HG02623 (cell line): ENCODE measurements around the gene TOMM40.
"Not testable (repeated sequence)": the region's sequence is repeated elsewhere in the genome, so short reads cannot be mapped to it uniquely, and the experiment has no call there.

Source experiments
- ATAC-seq: cut with Tn5 transposase; IDR thresholded peaks from one replicate; pipeline ENCODE4 v1.9.1; 2021; ENCODE audit warnings: moderate library complexity; ENCODE audit not compliant: unreplicated experiment

Gene TOMM40

DNA sequence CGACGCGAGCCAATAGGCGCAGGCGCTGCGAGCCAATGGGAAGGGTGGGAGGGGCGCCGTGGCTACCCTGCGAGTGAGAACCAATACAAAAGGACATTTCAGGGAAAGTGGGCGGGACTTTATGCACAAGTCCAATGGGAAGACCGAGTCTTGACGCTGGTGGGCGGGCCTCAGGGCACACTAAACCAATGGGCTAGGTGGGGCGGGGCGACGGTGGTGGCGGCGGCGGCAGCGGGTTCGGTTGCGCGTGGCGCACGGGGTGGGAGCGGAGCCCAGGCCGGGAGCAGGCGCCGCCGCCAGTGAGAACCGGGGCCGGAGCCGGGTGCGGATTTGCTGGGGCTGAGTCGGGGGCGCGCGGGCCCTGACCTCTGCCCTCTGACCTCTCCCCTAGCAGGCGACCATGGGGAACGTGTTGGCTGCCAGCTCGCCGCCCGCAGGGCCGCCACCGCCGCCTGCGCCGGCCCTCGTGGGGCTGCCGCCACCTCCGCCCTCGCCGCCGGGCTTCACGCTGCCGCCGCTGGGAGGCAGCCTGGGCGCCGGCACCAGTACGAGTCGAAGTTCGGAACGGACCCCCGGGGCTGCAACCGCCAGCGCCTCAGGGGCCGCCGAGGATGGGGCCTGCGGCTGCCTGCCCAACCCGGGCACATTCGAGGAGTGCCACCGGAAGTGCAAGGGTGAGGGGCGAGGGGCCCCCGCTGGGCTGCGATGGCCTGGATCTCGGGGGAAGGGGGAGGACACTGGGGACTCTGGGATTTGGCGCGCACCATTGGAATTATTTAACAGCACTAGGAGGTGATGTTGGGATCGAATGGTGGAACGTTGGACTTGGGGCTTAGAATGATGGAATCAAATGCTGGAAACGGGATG is at the start of gene TOMM40:
TOMM40 (plus strand) TSS at position 239 of the 867 bp plus-strand sequence; CDS start at position 401, 162 bp downstream.
- no peak for ATAC-seq

DNA sequence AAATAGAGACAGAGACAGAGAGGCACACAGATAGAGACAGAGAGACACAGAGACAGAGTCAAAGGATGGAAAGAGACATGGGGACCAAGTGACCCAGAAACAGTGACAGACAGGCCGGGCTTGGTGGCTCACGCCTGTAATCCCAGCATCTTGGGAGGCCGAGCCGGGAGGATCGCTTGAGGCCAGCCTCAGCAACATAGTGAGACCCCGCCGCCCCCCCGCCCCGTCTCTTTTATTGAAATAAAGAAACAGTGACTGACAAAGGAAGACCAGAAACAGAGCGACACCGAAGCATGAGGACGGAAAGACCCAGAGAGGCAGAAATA is 45.8 kb upstream of the TOMM40 start:
- no peak for ATAC-seq

DNA sequence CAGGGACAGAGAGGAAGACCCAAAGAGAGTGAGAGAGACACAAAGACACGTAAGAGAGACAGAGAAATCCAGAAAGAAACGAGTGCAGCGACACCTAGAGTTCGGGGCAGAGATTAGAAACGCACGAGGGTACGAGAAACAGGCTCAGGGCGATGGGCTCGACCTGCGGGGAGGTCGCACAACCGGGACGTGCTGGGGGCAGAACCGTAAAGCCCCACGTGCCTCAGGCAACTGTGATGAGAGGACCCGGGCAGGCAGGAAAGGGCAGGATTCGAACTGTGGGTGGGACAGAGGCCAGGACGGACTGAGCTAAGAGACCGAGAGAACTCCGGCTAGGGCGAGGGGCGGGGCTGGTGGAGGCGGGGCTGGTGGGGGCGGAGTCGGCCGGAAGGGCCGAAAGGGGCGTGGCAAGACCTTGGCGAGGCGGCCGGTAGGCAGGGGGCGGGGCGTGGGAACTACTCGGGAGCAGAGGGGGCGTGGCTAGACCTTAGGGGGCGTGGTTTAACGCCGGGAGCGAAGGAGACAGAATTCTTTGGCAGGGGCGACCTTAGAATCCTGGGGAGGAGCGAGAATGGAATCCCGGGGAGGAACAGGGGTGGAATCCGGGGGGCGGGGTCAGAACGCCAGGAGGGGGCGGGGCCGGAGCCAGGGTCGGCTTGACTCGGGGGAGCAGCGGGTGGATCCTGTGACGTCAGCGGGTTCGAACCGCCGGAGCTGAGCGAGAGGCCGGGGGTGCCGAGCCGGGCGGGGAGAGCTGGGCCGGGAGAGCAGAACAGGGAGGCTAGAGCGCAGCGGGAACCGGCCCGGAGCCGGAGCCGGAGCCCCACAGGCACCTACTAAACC is 45.2 kb upstream of the TOMM40 start, which contains the start of gene NECTIN2:
NECTIN2 (plus strand) TSS at position 686 of the 843 bp plus-strand sequence. CDS start 229 bp downstream, outside the sequence.
- ATAC-seq: no peak

DNA sequence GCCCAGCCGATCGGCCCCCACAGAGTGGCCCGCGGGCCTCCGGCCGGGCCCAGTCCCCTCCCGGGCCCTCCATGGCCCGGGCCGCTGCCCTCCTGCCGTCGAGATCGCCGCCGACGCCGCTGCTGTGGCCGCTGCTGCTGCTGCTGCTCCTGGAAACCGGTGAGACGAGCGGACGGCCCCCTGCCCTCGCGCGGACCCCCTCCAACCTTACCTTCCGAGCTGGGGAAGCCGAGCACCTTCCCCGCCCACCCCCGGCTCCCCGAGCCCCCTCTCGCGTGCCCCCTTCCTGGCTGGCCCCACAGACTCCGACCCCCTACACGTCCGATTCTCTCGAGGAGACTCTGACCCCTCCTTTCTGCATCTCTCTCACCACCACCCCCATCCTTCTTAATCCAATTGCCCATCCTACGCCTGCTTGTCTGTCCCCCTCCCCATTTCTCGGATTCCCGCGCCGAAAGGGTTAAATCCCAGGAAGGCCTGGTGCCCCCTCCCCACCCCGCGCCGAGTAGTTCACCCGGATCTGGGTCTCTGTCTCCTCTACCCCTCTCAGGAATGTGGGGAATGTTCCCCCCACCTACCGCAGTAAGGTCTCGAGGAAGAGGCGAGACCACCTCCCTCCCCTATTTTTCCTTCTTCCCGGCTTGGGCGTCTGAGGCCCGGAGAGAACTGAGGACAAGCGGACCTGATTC is 44.5 kb upstream of the TOMM40 start:
- no peak for ATAC-seq

DNA sequence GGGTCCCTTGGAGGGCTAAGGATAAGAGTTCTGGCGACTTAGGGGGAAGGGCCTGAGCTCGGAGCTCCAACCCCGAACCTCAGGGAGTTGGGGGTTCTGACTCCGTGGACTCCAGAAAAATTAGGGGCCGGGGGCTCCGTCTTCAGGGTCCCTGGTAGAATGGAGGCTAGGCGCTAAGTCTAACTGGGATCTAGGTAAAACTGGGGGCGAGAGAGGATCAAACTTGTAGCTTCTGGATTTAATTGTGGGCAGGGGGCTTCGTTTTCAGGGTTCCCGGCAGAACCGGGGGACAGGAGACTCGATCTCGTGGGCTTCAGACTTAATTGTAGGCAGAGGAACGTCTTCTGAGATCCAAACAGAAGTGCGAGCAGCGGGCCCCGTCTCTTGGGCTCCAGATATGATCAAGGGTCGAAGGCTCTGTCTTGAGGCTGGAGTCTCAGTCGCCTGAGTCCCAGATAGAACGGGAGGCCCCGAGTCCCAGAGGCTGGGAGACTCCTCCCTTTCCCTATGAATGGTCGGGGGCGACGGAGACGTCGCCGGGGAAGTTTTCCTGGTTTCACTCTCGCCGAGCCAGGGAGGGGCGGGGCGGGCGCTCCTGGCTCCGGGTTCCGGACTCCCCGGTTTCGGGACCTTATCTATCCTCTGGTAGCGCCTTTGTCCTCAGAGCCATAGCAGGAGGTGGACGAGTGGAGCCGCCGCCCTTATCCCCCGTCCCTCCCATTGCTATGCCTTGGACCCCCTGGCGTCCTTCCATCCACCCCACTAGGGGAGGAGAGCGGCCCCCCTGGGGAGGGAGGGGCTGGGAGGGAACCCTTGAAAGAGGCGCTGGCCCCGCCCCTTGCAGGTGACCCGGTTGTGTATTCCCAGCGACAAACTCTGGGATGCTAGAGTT is 43.7 kb upstream of the TOMM40 start:
- no peak for ATAC-seq

DNA sequence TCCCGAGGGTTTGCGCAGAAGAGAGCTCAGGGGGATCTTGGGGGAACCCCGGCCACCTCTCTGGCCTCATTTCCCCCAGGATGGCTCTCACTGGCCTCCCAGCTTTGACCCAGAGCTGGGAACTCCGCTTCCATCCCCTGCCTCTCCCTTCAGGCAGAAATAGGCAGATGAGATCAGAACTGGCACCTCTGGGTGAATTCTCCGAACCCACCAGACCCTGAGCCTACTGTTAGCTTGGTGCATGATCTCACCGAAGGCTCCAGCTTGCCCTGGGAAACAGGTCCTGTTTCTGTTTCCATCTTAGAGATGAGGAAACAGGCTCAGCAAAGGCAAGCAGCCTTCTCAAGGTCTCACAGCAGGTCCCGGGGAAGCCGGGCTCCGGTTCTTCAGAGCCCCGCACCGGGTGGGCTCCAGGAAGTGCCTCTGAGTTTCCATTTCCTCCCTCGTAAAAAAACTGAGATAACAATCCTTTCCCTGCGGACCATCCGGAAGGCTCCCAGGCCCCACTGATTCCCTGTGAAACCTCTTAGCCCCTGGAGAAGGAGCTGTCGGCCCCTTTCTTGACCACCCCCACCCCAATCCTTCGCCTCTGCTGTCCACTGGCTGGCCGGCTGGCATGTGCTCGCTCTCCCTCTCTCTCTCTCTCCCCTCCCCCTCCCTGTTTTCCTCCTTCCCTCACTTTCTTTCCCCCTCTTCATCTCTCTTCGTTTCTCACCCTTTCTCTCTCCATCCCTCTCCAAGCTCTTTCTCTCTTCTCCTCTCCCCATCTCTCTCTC is 42.8 kb upstream of the TOMM40 start:
- ATAC-seq: no peak

DNA sequence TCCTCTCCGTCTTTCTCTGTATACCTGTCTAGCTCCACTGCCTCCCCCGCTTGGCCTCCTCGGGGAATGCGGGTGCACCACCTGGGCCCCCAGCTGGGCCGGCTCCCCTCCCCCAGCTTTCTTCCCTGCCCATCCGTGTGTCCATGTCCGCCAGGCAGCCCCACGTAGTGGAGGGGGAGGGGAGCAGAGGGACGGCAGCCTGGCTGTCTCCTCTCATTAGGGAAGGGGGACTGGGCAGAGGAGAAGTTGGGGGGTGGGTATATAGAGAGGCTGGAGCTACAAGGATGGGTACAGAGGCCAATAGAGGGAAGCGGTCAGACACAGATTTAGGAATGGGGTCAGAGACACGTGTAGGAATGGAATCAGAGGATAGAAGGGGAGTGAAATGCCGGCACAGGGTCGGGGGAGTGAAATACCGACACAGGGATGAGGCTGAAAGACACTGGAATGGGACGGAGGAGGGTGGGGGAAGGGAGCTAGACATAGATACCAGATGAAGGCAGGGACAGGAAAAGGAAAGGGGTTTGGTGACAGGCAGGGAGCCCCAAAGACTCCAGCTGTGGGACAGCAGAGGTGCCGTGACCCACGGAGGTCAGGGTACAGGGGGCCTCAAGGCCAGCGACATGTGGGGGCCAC is 42.1 kb upstream of the TOMM40 start:
- no peak for ATAC-seq

DNA sequence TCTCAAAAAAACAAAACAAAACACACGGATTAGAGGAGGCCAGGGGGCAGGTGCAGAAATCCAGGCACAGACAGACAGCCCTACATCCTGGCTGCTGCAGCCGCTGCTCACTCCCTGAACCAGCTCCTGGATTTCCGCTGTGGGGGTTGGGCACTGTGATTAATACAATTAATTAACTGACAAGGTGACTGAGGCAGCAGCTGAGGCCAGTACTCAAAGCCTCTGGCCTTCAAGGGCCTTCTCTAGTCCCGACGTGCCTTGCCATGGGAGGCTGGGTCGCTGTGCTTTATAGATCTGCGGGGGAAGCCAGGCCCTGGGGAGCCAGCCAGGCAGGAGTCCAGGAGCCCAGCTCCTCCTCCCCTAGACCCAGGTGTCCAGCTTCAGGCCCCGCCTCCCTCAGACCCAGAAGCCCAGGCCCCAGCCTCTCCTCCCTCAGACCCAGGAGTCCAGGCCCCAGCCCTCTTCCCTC is 40.4 kb upstream of the TOMM40 start:
- ATAC-seq: no peak

DNA sequence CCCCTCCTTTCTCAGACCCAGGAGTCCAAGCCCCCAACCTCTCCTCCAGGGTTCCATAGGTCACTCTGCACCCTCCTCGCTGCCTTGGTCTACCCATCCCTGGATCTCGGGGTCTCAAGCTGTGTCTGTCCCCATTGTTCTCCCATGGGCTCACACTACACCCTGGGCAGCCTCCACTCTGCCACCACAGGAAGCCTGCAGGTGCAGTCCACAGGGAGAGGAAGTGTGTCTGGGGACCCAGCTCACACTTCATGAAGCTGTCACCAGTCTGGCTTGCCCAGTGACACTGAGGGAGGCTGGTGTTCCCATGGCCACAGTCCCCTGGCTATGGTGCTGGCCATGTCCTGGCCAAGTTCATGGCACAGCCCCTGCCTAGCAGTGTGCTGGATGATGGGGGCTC is 39.6 kb upstream of the TOMM40 start:
- no peak for ATAC-seq

DNA sequence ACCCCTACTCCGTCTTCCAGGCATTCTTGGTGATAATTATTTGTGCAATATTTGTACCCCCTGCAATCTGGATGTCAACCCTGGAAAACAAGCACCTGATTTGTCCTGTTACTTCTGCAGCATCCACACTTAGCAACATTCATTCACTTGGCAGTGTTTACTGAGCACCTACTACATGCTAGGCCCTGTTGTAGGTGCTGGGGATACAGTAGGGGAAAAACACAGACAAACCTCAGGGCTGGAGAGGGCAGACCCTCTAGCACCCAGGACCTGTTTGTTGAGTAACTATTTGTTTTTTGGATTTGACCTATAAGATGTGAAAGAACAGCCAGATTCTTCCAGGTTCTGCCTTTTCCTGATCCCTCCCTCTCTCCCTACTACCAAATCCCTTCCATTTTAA is 35.4 kb upstream of the TOMM40 start:
- ATAC-seq: no peak

DNA sequence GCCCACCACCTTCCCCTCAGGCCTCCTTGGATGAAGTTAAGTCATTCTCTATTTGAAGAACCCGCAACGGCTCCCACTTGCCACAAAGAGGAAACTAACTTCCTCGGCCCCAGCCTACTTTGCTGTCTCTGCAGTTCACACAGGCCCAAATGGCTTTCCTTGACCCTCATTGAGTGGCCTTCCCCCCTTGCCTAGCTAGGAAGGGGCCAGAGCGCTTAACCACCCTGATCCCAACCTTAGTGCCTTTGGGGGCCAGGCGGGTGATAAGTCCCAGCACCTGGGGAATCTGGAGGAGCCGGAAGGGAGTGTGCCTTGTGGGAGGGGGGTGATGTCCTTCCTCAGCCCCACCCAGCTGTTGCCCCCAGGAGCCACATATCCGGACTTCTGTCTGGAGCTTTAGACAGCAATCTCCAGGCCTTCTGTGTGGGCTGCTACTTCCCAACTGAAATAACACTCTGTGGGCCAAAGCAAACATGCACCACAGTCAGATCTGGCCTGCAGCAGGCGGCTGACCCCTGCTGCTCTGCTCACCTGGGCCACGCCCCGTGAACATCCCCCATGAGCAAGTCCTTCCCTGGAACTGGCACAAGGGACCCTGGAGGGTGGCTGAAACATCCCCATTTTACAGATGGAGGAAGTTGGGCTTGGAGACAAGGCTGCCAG is 34.5 kb upstream of the TOMM40 start:
- no peak for ATAC-seq

DNA sequence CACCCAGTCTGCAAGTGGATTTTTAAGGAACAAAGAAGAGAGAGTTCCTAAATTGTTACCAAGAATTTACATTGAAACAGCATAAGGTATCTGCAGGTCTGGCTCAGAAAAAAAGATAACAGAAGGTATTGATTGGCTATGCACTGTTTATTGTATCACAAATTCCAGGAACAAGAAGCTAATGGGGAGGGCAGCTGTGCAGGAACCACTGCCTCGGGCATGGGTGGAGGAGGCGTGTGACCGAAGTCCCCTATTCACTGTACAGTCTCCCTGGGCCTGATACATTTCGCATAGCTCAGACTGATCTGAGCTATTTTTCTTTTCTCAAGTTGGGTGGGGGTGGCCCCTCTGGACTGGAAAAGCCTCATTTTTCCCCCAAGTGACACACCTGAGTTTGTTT is 33.2 kb upstream of the TOMM40 start:
- no peak for ATAC-seq

DNA sequence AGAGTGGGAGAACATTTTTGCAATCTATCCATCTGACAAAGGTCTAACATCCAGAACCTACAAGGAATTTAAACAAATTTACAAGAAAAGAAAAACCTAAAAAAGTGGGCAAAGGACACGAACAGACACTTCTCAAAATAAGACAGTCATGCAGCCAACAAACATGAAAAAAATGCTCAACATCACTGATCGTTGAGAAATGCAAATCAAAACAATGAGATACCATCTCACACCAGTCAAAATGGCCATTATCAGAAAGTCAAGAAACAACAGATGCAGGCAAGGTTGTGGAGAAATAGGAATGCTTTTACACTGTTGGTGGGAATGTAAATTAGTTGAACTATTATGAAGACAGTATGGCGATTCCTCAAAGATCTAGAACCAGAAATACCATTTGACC is 29.5 kb upstream of the TOMM40 start:
- not testable (repeated sequence) for ATAC-seq

DNA sequence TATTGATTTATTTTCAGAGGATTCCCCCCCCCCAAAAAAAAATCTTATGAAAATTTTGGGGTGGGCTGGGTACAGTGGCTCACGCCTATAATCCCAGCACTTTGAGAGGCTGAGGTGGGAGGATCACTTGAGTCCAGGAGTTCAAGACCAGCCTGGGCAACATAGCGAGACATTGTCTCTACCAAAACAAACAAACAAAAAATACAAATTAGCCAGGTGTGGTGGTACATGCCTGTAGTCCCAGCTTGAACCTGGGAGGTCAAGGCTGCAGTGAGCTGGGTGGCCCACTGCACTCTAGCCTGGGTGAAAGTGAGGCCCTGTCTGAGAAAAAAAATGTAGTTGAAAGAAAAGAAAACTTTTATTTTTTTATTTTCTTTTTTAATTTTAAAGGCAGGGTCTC is 27.1 kb upstream of the TOMM40 start:
- ATAC-seq: no peak

DNA sequence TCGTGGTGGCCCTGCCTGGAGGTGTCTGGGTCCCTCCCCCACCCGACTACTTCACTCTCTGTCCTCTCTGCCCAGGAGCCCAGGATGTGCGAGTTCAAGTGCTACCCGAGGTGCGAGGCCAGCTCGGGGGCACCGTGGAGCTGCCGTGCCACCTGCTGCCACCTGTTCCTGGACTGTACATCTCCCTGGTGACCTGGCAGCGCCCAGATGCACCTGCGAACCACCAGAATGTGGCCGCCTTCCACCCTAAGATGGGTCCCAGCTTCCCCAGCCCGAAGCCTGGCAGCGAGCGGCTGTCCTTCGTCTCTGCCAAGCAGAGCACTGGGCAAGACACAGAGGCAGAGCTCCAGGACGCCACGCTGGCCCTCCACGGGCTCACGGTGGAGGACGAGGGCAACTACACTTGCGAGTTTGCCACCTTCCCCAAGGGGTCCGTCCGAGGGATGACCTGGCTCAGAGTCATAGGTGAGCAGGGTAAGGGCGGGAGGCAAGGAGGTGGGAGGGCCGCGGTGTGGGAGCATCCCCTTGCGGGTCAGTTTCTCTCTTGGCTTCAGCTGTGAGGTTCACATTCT is 25.8 kb upstream of the TOMM40 start:
- ATAC-seq: no peak

DNA sequence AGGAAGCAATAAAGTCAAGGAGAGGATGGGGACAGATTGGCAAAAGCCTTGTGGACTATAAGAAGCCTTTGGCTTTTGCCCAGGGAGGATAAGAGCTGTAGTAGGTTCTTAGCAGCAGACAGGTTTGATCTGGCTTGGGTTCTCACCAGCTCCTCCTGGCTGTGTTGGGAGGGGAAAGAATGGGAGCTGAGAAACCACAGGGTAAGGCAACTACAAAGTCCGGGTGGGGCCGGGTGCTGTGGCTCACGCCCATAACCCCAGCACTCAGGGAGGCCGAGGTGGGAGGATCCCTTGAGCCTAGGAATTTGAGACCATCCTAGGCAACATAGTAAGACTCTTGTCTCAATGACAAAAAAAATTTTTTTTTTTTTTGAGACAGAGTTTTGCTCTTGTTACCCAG is 24.4 kb upstream of the TOMM40 start:
- ATAC-seq: no peak

DNA sequence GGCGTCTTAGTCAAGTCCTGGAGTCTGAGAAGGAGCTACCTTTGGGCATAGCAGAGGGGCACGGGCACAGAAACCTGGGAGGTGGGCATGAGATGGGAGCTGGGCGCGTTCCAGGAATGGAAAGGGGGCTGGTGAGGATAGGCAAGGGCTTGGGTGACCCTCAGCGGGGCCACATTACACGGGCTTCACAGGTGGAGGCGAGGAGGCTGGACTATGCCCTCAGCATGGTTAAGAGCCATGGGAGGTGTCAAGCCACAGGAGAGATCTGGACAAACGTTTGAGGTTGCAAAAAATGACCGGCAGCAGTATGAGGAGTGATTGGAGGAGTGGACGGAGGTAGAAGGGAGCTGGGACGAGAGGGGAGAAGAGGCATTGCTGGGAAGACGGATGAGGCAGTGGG is 23.5 kb upstream of the TOMM40 start:
- ATAC-seq: no peak
